Embryonic facial prominence (tissue), 1 donor: ENCODE results near the gene HSPG2.

Source experiments
- DNase-seq: peaks from one replicate; pipeline ENCODE4 v3.0.0-alpha.2; 2016; ENCODE audit errors: extremely low spot score

Gene HSPG2

DNA sequence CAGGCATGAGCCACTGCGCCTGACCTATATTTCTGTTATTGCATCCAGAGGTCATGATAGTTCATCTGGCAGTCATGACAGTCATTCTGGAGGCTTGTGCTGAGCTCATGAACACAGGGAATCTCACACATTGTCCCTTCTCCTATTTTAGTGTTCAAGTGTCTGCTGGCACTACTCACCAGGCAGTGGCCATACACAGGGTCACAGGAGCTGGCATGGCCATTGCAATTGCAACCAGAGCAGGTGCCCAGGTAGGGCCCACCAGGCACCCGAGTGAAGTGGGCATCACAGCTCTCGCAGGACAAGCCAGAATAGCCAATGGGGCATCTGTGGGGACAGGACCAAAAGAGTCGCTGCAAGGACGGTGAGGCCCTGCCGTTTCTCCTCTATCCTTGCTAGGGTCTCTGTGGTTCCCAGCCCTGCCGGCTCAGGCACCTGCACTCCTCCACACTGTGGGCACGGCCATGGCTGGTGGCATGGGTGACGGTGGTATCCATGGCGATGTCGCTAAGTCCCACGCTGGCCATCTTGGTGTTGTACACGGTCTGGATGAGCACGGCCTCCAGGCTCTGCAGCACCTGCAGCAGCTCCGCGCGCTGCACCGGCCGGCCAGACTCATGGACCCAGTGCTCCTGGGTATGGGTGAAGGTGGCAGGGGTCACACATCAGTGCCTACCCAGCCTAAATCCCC, 57.0 kb downstream of the HSPG2 start:
- DNase-seq: no peak

DNA sequence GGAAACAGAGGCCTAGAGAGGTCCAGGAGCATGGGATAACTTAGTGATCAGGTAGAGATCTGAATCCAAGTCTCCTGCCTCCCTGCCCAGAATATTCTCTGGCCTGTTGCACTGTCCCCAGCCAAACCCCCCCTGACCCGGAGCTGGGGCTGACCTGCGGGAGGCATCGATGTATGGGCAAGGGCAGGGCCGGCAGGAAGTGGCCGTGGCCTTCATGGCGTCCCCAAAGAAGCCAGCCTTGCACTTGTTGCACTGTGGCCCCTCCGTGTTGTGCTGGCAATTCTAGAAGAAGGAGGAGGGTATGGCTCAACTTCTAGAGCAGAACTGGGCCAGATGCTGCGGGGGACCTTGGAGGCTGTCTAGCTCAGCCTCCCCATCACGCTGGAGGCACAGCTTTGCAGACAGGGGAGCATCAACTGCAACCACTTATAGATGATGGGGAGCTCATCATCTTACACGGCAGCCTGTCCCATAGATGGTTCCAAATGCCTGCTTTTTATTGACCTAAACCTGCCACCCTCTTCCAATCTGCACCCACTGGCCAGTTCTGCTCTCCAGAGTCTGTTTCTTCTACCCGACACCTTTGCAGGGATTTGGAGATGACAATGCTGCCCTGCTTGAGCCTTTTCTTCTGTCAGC, 58.2 kb downstream of the HSPG2 start:
- no peak for DNase-seq

DNA sequence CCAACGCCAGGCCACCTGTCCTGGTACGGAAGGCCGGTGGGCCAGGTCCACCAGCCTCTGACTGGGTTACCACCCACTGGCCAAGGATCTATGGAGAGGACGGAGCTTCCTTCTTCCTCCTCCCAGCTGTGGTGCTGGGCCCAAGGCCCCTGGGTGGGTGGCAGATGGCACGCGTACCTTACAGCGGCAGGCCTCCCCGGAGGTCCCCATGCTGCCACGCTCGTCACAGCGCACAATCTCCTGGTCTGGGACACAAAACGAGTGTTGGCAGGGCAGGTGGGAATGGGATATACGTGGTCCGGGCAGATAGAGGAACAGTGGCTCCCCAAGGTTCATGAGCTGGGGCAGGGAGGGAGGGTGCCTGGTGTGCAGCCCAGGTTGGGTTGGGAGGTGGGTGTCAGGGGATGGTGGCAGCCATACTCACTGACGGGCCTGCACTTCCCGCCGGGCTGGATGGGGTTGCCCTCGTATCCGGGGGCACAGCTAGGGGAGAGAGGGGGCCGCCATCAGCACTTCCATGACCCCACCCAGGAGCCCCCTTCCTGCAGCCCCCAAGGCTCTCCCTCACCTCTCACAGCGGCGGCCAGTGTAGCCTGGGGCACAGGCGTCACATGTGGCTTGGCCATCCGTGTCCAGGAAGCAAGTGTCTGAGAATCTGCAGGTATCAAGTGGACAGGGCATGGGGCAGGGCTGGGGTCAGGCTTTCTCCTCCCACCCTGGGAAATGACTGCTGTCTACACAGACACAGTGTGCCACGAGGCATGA, 58.9 kb downstream of the HSPG2 start:
- DNase-seq: no peak

DNA sequence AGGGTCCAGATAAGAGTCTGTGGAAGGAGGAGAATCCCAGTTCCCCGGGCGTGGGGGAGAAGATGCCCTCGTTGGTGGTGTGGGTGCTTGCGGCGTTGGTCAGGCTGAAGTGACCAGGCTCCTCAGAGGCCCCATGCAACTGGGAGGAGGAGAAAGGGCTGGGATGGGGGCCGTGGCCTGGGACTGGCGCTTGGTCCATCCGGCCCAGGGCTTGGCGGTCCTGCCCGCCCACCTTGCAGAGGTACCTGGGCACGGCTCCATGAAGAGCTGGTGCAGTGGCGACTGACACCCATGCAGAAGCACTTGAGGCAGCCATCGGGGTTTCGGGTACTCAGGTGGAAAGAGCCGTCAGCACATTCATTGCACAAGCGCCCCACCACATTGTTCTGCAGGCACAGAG, 60.8 kb downstream of the HSPG2 start:
- DNase-seq: no peak

DNA sequence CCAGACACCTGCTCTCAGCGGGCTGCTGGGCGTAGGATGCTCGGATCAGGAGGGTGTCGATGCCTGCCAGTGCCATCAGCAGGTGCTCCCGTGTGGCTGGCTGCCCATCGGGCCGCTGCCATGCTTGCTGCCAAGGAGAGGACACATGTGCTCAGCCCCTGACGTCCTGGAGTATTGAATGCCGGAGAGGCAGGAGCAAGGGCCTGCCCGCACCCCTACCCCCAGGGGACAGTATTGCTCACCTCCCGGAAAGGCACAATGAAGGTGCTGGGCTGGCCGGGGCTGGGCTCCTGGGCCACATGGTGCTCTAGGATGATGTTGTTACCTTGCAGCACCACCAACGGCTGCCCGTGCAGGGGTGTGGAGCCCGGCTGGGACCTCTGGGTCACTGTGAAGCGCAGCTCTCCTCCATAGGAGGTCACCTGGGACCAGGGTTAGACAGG, 61.5 kb downstream of the HSPG2 start:
- DNase-seq: no peak

DNA sequence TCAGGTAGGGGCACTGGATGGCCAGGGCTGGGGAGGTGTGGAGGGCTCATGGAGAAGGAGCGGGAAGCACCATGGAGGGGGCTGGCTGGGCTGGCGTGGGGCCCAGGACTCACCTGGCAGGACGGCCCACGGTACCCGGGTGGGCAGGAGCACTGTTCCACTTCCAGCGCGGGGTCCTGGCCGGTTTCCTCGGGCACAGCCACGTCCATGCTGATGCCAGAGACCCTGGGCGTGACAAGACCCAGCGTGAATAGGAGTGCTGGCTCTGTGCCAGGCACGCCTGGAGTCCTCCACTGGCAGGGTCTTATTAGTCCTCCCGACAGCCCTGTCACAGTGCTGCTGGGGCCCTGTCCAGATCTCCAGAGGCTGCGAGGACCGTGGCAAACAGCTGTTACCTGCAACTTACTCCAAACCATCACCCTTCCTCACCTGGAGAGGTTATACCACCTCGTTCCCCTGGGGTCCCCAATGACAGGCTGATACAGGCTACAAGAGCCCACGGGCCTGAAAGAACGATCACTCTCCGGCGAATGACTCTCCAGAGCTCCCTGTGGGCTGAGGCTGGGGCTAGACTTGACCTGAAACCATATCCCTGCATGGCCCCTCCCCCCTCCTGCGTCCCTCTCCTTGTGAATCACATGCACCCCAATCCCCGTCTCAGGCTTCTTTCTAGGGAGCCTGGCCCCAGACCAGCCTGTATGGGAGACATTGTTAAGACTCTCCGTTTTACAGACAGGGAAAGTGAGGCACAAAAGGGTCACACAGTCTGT, 62.1 kb downstream of the HSPG2 start:
- DNase-seq: no peak

DNA sequence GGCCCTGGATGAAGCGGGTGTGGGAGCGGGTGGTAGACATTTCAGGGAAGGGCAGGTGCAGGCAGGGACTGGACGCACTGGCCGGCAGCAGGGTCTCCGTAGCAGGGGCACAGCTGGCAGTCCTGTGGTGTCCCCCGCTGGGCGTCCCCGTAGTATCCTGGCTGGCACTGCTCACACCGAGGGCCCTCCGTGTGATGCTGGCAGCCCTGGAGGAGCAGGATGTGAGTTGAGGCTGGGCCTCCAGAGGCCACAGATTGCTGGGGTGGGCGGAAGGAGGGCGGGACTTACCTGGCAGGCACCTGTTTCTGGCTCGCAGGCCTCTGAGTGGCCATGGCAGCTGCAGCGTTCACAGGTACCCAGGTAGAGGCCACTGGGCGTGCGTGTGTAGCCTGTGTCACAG, 62.8 kb downstream of the HSPG2 start:
- DNase-seq: no peak

DNA sequence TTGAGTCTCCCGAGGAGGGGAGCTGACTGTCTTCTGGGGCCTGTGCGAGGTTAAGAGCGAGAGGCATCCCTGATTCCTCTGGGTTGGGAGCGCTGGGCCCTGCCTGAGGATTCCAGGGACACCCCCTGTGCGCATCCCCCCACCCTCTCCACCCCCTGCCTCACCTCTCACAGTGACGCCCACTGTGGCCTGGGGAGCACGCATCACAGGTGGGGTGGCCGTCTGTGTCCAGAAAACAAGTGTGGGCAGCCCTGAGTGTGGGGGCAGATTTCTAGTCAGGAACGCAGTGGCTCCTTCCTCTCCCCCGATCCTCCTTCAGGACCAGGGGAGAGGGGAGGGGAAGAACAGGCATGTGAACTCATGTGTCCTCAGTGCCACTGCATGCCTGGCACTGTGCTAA, 63.3 kb downstream of the HSPG2 start:
- no peak for DNase-seq

DNA sequence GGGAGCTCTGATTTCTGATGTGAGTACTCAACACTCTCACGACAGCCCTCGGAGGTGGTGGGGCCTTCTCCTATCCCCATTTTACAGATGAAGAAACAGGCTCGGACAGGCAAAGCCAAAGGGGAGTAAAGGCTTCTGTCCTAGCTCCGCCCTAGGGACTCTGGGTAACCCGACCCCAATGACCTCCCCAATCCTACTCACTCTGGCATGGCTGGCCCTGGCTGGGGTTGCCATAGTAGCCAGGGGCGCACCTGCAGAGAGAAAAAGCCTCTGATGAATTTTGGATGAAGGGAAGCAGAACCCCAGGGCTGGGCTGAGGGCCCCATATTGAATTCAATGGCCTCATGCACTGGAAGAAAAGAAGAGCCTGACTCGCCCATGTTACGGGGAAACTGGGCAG, 63.9 kb downstream of the HSPG2 start:
- no peak for DNase-seq

DNA sequence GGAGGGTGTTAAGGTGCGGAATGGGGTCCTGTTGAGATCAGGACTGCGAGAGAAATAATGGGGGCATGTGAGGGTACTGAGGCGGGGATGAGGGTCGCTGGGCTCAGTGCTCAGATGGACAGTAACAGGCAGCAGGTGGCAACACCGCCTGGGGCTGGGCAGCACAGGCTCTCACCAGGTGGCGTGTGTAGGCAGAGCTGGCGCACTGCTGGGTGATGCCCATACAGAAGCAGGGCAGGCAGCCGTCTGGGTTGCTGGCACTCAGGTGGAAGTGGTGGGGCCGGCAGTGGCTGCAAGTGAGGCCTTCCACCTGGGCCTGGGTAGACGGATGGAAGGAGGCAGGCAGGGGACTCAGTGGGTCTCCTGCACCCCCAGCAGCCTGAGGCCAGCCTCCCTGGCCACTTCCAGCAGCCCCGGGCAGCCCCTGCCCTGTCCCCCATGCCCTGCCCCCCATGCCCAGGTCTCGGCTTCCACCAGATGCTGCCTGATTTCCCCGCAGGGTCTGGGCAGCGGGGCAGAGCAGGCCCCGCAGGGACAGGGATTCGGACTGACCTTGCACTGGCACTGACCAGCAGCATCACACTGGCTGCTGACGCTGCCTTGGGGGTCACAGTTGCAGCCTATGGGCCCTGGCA, 64.5 kb downstream of the HSPG2 start:
- DNase-seq: no peak

DNA sequence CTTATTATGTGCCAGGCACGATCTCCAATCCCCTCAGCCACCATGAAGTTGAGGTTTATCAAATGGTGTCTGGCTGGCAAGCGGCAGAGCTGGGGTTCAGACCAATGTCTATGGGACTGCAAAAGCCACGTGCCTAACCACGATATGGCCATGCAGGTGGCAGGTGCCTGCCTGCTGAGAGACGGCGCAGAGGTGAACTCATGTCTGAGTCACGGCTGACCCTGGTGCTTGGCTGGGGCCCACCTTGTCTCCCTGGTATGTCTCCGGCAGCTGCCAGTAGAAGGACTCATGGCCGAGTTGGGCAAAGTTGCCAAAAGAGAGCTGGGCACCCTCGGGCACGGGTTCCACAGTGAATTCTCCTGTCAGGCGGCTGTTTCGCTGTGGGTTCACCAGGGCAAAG, 65.2 kb downstream of the HSPG2 start:
- no peak for DNase-seq

DNA sequence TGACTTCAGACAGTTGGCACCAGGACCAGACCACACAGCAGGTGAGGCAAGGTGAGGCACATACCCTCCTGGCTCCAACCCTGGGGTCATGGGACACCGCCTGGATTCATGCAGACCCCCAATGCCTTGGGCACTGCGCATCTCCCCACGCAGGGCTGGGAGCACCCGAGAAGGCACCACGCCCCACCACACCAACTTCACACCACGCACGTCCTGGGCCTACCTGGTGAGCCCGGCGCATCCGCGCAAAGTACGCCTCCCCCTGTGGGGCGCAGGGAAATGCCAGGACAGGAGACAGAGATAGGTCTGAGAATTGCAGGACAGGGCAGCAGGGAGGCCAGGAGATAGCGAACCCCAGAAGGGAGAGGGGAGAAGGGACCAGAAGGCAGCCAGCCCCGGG, 66.5 kb downstream of the HSPG2 start:
- no peak for DNase-seq

DNA sequence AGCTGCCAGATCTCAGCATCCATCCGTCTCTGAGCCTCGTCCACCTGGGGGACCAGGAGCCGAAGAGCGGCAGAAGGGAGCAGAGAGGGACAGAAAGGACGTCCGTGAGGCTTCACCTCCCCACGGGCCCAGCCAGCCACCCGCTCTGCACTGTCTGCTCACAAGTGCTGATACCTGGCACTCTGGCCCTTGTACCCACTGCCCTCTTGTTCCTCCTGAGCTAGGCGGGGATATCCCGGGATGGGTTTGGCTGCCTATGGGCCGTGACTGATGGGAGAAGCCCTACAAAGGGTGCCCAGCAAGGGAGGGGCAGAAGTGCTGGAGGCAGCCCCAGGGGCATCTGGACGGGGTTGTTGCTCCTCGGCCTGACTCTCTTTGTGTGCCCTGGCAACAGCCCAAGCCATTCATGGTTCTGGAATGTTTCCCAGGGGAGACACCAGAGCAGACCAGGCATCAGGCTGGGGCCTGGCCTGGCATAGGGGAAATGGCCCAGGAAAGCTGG, 67.4 kb downstream of the HSPG2 start:
- DNase-seq: no peak

DNA sequence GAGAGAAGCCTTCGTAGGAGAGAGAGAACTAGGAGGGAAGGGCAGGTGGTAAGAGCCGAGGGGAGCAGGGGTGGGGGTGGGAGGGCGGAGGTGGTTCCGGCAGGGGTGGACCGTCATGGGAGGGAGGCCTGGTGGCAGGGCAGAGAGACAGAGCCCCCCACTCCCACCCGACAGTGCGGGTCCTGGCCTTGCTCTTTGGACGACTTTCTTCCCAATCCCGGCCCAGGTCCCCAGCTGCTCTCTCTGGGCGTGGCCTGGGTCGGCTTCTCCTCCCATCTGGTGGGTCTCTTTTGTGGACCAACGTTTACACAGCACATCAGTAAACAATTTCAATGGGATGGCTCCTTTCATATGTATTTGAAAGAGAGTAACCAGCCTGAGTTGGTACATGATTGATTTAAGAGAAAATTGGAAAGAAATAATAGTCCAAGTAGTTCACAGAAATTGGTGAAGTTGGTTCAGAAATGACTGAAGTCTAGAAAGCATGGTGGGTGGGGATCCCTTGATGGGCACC, 68.1 kb downstream of the HSPG2 start:
- DNase-seq: no peak

DNA sequence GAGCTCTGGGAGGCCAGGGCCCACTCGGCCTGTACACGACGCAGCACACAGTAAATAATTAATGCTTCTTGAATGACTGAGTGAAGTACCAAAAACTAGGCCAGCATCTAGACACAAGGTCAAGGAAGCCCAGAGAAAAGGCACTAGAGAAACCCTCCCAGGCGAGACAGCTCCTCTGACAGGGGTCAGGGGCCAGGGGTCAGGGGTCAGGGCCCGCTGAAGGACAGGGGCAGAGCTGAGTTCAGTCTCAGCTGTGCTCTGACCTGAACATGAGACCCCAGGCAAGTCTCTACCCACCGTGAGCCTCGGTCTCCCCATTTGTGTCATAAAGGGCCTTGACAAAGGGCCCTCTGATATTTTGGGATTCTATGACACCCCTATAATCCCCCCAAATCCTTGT, 68.6 kb downstream of the HSPG2 start:
- no peak for DNase-seq

DNA sequence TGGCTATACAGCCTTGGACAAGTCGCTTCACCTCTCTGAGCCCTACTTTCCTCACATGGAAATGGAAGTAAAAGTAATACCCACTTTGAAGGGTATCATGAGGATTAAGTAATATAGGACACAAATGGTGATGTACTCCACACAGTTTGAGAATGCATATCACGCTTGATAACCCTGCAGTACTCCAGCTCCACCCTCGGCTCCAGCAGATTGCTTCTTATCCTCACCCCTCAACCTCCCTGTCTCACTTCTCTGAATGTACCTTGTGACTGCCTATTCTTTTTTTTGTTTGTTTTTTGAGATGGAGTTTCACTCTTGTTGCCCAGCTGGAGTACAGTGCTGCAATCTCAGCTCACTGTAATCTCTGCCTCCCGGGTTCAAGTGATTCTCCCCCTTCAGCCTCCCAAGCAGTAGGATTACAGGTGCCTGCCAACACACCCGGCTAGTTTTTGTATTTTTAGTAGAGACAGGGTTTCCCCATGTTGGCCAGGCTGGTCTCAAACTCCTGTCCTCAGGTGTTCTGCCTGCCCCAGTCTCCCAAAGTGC, 69.6 kb downstream of the HSPG2 start:
- no peak for DNase-seq

DNA sequence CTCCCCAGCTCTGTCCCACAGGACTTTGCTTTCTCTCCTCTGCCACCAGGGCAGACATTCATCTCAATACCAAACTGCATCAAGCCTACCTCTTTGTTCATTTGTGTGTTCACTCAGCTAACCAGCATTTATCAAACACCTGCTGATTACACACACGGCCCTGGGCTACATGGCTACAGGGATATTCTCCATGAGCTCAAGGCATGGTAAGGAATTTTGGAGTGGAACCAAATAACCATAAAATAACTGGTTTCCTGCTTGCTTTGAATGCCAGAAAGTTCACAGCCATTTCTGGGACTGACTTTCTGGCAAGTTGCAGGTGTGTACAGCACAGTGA, 70.4 kb downstream of the HSPG2 start:
- no peak for DNase-seq

DNA sequence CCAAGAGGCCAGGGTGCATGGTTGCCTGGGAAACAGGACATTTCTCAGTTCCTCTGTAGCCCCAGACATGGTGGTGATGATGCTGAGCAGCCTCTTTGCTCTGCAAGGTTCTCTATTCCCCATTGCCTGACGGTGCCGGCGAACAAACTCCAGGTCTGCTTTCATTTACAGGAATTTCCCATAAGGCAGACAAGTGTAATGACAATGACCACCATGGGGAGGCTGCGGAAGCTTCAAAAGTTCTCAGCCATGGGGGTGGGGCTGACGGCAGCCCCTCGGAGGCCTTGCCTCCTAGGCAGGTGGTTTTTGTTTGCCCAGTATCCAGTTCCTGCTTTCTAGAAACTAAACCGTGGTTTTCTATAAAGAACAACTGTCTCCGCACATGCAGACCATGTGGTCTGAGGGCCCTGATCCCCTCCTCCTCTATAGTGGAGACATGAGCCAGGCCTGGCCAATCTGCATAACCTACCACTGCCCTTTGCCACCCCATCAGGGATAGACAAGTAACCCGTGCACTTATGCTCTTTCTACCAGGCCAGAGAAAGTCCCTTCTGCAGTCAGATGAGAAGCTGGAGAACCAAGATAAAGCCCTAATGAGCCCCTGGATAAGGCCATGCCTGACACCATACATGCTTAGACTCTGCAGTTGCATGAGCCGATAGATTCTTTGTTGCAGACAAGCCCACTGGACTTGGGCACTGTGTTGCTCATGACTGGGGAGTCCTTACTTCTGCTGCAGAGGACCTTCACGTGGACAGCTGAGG, 71.0 kb downstream of the HSPG2 start:
- peak; percentile 25 for DNase-seq

DNA sequence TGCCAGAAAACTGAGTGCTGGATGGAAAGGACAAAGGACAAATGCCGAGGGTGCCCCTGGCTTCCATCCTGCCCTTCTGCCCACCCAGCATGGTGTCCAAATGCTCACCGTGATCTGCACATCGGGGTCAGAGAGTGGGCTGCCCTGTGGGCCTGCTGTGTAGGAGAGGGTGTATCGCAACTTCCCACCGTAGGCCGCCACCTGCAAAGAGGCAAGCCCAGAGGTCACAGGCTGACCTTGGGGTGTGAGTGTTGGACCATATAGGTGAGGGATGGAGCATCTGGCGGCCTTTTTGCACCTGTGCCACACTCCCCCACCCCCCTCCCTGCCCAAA, 71.5 kb downstream of the HSPG2 start:
- DNase-seq: no peak

DNA sequence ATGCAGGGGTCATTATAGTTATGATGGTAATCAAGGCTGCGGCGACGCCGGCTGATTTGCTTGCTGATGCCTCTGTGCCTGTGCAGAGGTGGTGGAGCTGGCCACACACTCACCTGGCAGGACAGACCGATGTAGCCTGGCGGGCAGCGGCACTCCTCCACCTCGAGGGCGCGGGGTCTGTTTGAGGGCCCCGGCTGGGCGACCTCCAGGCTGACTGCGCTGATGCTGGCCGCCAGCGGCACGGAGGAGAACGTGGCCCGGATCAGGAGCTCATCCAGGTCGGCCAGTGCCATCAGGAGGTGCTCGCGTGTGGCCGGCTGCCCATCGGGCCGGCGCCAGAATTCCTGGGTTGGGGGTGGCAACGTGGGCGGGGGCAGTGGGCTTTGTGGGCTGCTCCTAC, 72.4 kb downstream of the HSPG2 start:
- no peak for DNase-seq

DNA sequence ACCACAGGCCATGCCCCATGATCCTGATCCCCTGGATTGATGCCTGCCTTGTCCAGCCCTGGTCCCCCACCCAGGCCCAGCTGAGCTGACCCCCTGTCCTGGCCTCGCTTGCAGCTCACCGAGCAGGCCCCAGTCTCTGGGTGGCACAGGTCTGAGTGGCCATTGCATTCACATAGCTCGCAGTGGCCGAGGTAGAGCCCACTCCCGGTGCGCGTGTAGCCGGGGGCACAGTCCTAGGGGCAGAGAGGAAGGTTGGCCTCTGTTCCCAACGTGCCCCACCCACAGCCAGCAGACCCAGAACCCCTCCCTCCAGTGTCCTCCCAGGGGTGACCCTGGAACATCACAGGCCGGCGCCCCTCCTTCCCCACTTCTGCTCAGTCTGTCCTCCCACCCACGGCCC, 73.1 kb downstream of the HSPG2 start:
- DNase-seq: no peak
